Suppressor macrophage treated with lipopolysaccharide for 1 hour (primary cell): ENCODE results near the gene MAP2K2.

Experiments used
- DNase-seq, 3 donors: peaks; one replicate each; pipeline ENCODE4 v3.0.0-alpha.2; 2020 to 2022

Gene MAP2K2

DNA sequence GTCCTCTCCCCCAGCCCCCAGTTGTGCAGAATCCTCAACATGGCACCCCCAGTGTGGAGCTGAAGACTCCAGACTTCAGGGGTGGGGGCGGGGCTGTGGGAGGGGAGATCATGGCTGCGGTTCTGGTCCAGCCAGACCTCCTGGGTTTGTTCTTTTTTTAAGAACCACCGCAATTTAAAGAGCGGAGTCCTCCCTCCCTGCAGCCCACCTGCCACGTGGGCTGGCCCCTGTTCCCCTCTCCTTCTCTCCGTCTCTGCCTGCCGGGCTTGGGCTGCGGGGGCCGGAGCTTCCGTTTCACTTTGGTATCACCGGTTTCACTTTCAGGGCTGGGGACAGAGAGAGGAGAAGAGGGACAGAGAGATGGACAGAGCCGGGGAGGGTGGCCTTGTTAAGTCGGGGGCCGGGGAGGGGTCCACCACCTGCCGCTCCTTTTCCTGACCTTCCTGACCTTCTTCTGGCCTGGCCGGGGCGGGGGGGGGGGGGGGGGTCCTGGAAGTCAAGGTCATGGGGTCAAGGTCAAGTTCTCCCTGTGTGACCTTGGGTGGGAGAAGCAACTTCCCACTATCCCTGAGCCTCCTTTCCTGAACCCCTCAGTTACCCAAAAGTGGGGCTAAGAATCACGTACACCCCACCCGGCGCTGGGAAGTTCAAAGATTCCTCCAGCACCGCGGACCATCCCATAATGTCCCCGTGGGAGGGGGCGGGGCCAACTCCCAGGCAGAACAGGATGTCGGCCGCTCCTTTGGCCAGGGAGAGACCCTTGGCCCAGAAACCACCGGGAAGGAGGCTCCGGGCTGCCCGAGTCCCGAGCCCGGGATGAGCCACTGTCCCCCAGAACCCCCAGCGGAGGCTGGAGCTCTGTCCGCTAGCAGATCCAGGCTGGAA lies 45.9 kb downstream of the MAP2K2 start:
- peak; percentile 80 to 87 (median 87) for DNase-seq

DNA sequence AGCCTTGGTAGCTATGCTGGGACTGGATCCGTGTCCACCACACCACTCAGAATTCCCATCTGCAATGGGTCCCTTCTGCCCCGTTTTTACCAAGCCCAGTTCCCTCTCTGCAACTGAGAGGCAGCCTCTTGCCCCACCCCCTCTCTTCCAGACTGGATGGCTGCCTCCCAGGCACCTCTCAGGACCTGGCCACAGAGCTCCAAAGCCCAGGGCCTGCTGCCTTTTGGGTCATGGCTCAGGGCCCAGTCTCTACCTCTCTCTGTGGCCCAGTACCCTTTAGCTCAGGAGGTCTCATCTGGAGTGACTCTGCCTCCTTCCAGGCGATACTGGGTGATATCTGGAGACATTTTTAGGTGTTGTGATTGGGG lies 46.9 kb downstream of the MAP2K2 start:
- DNase-seq, result peak in 1 of 3 donors; percentile 26

GRCh38 chr19:4075373-4075772 lies 48.5 kb downstream of the MAP2K2 start:
- peak; percentile 89 to 94 (median 92) for DNase-seq

DNA sequence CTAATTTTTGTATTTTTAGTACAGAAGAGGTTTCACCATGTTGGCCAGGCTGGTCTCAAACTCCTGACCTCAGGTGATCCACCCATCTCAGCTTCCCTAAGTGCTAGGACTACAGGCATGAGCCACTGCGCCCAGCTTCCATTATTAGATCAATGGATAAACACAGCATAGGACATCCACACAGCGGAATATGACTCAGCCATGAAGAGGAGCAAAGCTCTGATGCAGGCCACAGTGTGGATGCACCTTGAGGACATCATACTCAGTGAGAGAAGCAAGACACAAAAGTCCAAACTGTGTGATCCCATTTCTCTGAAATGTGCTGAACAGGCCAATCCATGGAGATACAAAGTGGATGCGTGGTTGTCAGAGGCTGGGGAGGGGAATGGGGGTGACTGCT lies 52.3 kb downstream of the MAP2K2 start:
- DNase-seq, result no peak

DNA sequence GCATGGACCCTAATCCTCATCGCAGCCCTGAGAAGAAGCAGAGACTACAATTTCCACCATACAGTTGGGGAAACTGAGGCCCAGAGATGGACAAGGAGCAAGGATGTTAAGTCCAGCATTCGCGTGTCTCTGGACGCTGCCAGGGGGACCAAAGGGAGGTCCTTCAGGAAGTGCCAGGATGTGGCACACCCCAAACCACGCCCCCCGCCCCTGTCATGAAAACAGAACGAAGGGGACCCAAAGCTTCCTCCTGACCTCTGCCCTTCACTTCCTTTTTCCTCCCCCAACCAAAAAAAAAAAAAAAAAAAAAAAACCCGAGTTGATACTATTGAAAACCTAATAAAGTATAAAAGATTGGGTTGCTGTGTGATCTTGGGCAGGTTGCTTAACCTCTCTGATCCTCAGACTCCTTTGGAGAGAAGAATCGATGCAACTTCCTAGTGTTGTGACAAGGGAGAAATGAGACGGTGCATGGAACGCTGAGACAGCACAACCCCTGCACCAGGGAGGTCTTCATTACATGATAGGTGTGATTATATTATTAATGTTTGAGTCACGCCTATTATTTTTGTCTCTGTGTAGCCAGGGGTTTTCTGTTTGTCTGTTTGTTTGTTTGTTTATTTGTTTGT lies 54.5 kb downstream of the MAP2K2 start:
- peak; percentile 62 to 83 (median 71) for DNase-seq

GRCh38 chr19:4068047-4068966 lies 55.6 kb downstream of the MAP2K2 start:
- DNase-seq, result peak; percentile 55 to 72 (median 63)

DNA sequence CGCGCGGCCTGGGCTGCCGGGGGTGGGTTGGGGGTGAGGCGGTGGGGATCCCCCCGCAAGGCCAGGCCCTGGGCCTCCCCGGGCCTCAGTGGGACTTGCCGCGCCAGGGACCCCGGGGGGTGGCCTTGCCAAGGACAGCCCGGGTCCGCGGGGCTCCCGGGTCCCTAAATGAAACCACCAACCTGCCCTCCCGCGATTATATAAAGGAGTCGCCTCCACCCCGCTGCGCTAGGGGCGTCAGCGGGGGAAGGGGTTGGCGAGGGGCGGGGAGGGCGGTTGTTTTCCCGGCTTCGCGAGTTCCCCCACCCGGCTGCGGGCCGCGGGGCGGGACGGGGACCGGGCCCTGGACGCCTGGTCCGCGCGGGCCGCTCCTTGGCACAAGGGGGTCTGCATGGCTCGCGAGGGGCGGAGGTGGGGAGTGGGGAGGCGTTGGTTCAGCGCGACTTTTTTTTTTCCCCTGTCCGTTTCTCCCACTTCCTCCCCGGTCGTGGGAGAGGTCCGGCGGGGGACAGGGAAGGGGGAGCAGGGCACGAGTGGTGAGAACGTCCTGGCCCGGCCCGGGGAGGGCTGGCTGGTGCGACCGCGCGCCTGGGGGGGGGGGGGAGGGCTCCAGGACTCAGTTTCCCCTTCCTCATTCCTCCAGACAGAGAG lies 56.4 kb downstream of the MAP2K2 start:
- peak in 2 of 3 donors; percentile 28 to 54 for DNase-seq

DNA sequence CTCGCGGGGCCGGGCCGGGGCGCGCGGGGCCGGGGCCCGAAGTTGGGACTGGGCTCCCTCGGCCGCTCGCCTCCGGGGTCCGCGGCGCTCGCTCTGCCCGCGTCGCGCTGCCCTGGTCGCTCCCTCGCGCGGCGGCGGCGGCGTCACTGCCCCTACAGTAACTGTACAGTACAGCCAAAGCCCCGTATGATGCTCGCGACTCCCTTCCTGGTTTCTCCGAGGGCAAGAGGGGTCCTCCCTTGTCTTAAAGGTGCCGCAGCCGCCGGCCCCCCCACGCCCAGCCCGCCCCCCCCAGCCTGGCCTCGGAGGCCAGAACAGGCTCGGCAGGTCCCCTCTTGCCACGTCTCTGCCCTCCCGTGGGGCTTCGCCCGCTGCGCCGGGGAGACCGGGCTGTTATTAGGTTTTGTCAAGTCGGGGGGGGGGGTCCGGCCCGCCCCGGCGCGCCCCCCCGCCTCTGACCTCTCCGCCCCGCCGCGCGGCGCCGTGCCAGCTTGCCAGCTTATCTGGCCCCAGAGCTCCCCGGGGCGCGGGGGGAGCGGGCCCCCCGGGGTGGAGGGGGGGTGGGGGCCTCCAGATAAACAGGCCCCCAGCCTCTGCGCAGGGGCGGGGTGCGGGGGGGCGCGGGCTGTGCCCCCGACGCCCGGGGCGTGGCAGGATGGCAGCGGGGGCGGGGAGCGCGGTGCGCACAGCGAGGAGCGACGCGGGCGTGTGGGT lies 57.1 kb downstream of the MAP2K2 start, which contains the start of gene ZBTB7A:
Gene ZBTB7A (minus strand): TSS at position 218 of the 714 bp plus-strand sequence. CDS start 11,667 bp downstream, outside the sequence.
- DNase-seq, result peak; percentile 82 to 90 (median 83)

GRCh38 chr19:4066176-4066606 lies 57.7 kb downstream of the MAP2K2 start:
- no peak for DNase-seq

- peak; percentile 98 to 99 (median 98) for DNase-seq
These were observed 58.3 kb downstream of the MAP2K2 start for GRCh38 chr19:4065430-4066175.

- DNase-seq, result peak; percentile 45 to 73 (median 50)
These were observed 59.2 kb downstream of the MAP2K2 start for GRCh38 chr19:4064496-4065260.

DNA sequence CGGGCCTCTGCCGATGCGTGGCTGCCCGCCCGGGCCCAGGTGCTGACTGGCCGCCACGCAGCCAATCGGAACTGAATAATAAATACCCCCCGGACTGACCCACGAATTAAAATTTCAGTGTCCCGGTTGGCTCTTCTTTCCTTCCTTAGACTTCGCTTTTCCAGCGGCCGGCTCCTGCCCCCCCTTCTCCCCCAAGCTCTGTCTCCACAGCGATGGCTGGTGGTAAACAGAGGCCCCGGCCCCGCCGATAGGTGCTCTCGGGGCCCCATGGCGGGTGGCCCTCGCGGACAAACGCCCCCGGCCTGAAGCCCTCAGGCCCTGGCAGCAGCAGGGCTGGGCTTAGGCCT lies 59.8 kb downstream of the MAP2K2 start:
- DNase-seq, result no peak

- DNase-seq, result no peak
These were observed 60.4 kb downstream of the MAP2K2 start for GRCh38 chr19:4063369-4064148.

DNA sequence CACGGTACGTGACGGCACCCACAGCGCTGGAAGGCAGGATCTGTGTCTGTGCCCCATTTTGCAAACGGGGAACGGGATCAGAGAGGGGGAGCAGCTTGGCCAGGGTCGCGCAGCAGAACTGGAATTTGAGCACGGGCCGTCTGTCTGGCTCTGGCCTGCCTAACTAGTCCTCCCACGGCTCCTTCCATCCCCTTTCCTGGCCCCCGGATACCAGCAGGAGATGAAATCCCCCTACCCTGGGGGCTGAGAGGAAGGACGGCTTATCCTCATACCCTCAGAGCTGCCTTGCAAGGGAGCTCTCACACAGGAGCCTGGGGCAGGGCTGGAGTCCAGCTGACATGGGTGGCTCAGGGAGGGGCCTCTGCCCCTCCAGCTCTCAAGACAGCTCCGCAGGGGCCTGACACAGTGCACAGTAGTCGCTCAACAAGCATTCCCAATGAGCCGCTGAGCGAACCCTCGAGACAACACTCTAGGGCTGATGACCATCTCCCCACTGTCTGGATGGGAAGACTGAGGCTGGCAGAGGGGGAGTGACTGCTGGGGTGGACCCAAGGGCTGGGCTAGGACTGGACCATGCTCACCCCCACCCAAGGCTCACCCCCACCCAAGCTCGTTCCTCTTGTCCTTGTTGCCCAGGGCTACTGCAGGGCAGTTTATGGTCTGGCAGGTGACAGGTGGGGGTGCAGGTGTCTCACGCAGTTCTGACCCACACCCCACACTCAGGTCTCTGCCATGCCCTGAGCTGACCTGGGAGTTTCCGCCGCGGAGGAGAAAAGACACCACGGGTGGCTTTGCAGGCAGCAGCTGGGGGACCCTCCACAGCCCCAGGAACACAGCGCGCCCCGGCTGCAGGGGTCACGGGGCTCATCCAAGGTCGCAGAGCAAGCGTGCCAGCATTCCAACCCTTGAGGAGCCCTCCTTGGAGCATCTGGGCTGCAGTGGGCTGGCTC lies 61.2 kb downstream of the MAP2K2 start:
- no peak for DNase-seq

GRCh38 chr19:4061683-4062418 lies 62.1 kb downstream of the MAP2K2 start:
- peak in 2 of 3 donors; percentile 13 to 29 for DNase-seq

DNA sequence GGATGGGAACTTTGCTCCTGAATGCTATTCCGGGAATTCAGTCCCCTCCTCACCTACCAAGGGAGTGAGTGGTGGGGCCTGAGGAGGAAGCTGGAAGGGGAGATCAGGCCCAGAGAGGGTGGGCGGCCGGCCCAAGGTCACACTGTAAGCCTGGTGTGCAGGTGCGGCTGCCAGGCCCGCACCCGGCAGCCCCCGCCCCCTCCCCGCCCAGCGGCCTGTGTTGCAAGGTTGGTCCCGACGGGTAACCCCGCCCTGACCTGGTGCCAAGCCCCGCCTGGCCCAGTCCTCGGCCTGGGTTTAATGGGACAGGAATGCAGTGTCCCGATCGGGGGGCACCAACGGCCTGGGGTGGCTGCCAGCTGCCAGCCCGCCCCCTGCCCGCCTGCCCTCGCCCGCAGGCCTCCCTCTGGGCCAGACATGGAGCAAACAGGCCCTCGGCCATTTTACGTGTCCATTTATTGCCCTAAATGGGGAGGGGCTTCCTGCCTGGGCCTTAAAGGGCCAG lies 62.7 kb downstream of the MAP2K2 start:
- peak in 2 of 3 donors; percentile 21 to 52 for DNase-seq

- no peak for DNase-seq
These were observed 63.2 kb downstream of the MAP2K2 start for GRCh38 chr19:4060621-4061177.
